Ovary (tissue), 9 donors: ENCODE data around the gene CACNA1C. TPM values are rescaled to one million over a fixed set of nuclear protein-coding genes. Genes with fewer than 3 reads are reported as not detected.

Experiments
- DNase-seq, 5 donors: peaks; one replicate each; pipeline ENCODE4 v3.0.0-alpha.2; 2019 to 2020
- H3K27ac ChIP-seq, 2 donors: fragments of 200-600 bp; one replicate each; pipeline versions ENCODE4 v1.5.1 to v1.8.0; 2019 to 2022
- H3K27me3 ChIP-seq: fragments of 200-600 bp; one replicate; pipeline ENCODE4 v1.8.0; 2022
- H3K36me3 ChIP-seq: fragments of 200-600 bp; sonication (generic); one replicate; pipeline ENCODE4 v1.5.1; 2019
- H3K4me1 ChIP-seq: one replicate; pipeline ENCODE4 v1.8.1; 2013; ENCODE audit warnings: mild to moderate bottlenecking, moderate library complexity; ENCODE audit not compliant: insufficient read depth
- H3K4me3 ChIP-seq: fragments of 200-600 bp; sonication (generic); one replicate; pipeline ENCODE4 v1.5.1; 2017
- H3K9me3 ChIP-seq, 2 donors: fragments of 200-600 bp in 1 of 2; sonication (generic) in 1 of 2; one replicate each; pipeline versions ENCODE4 v1.5.1 to v1.8.1; 2013 to 2019; ENCODE audit warnings: mild to moderate bottlenecking in 1 of 2, moderate library complexity in 1 of 2
- EP300 ChIP-seq: sonication (generic); formaldehyde crosslinking; IDR thresholded peaks from one replicate; pipeline ENCODE4 v1.6.1; 2017; ENCODE audit warnings: antibody characterized with exemption
- POLR2A ChIP-seq: fragments of 450-650 bp; IDR thresholded peaks from one replicate; pipeline ENCODE4 v1.6.1; 2017; ENCODE audit warnings: antibody characterized with exemption, mild to moderate bottlenecking, moderate library complexity
- WGBS, 3 donors: extraction: QIAGEN DNeasy Blood & Tissue Kit in 1 of 3; methylation state at CpG; one replicate each; pipeline versions ENCODE4 v1.1.5 to v1.1.7; 2013 to 2017; 5-methylcytosine and 5-hydroxymethylcytosine counted together
- intact Hi-C, 4 donors: fragments of 100-400 bp; cut with DNase I; formaldehyde crosslinking; loops; one replicate each; pipeline versions ENCODE4 v1.11.0 to v1.15.1; 2022 to 2023
- polyA plus RNA-seq, 2 donors: library from polyadenylated mRNA; stranded (reverse); fragments of 200-250 nt in 1 of 2; fragments of 350-450 nt in 1 of 2; fragmentation: Illumina TruSeq in 1 of 2; extraction: RNeasy Lipid Tissue Mini Kit (QIAGEN cat#74804) in 1 of 2; gene quantifications; one replicate each; pipeline ENCODE4 v1.2.3, GENCODE V29; 2013 to 2014
- total RNA-seq, 7 donors: library from RNA; depleted of rRNA in 2 of 7; stranded (reverse); fragments of >200 nt in 2 of 7; fragmentation: NEBNext Ultra II Directional in 3 of 7; extraction: Animal tissue kit (Norgen Biotek cat#: 25700) in 3 of 7; gene quantifications; one replicate each; pipeline versions ENCODE4 v1.1.0 to v1.2.4, GENCODE V29; 2016 to 2023
- TF ChIP-seq, protein P1 (sequence below), 3 donors: fragments of 450-650 bp in 2 of 3; fragments of 200-600 bp in 1 of 3; IDR thresholded peaks; one replicate each; pipeline versions ENCODE4 v1.5.1 to v1.8.0; 2016 to 2022; ENCODE audit warnings: antibody characterized with exemption in 3 of 3, mild to moderate bottlenecking in 1 of 3
- donor health status: DM: no; HTN: no; CAD: no; lungs with moderate emphysema.
- donor health status: DM: no; HTN: no; CAD: no.
- donor health status: Bipolar disorder and iron deficiency.
- donor health status: DM: yes; HTN: yes; CAD: no.
- donor health status: DM: no; HTN: no; CAD: no.
- donor health status: DM: yes; HTN: yes; CAD: no.

CACNA1C gene
- total and polyA plus RNA-seq, 9 donors, result 2.2 to 8.3 (median 3.7) TPM

GRCh38 chr12:2689879-2690278 lies 637.1 kb downstream of the CACNA1C start:
- Histone ChIP-seq H3K27me3 (no peaks in the 10 kb centered on the region), H3K4me1 (peaks cover 6% of the 10 kb centered on the region), H3K9me3 (no peaks in the 10 kb centered on the region), H3K36me3 (no peaks in the 10 kb centered on the region), H3K27ac (no peak overlapping the region), H3K4me3 (no peak overlapping the region)
- WGBS, 3 donors, result 79 to 83% (median 81%) methylated on average over 8 of the region's 8 CpGs
- no peak for TF ChIP-seq EP300
- TF ChIP-seq POLR2A, result no peak
- TF ChIP-seq, protein P1, sequence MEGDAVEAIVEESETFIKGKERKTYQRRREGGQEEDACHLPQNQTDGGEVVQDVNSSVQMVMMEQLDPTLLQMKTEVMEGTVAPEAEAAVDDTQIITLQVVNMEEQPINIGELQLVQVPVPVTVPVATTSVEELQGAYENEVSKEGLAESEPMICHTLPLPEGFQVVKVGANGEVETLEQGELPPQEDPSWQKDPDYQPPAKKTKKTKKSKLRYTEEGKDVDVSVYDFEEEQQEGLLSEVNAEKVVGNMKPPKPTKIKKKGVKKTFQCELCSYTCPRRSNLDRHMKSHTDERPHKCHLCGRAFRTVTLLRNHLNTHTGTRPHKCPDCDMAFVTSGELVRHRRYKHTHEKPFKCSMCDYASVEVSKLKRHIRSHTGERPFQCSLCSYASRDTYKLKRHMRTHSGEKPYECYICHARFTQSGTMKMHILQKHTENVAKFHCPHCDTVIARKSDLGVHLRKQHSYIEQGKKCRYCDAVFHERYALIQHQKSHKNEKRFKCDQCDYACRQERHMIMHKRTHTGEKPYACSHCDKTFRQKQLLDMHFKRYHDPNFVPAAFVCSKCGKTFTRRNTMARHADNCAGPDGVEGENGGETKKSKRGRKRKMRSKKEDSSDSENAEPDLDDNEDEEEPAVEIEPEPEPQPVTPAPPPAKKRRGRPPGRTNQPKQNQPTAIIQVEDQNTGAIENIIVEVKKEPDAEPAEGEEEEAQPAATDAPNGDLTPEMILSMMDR (IDR thresholded peaks at IDR 0.05), result no peak
- DNase-seq, result no peak
- intact Hi-C loops, result no loop called here

DNA sequence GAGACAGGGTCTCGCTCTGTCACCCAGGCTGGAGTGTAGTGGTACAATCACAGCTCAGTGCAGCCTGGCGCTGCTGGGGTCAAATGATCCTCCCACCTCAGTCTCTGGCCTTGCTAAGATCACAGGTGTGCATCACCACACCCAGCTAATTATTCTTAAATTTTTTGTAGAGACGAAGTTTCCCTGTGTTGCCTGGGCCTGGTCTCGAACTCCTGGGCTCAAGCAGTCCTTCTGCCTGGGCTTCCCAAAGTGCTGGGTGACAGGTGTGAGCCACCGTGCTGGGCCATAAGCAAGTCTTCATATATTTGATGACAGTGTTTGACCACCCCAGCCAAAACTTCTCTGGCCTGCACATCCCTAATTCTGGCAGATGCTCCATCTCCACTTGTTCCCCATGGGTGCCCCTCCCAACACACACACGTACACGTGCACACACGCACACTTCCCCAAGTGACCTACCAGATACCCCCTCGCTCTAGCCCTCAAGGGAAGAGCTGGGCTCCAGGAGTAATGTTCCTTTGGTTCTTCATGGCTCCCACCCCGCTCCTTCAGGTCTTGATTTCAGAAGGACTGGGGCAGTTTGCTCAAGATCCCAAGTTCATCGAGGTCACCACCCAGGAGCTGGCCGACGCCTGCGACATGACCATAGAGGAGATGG lies 637.7 kb downstream of the CACNA1C start:
- H3K4me1 ChIP-seq, result peaks cover 6% of the 10 kb centered on the region
- 63 to 68% (median 68%) methylated on average over 14 of the region's 14 CpGs for WGBS, 3 donors
- no peak for TF ChIP-seq EP300
- no peak for TF ChIP-seq POLR2A
- TF ChIP-seq, protein P1 (IDR thresholded peaks at IDR 0.05), result no peak
- no peaks in the 10 kb centered on the region for H3K27me3 ChIP-seq
- H3K9me3 ChIP-seq, result no peaks in the 10 kb centered on the region
- intact Hi-C loops, result no loop called here
- no peak for DNase-seq
- H3K27ac ChIP-seq, result no peak overlapping the region
- peak overlapping the region; percentile 18 for H3K4me3 ChIP-seq
- no peaks in the 10 kb centered on the region for H3K36me3 ChIP-seq

GRCh38 chr12:2691006-2691344 lies 638.2 kb downstream of the CACNA1C start:
- no peaks in the 10 kb centered on the region for H3K9me3 ChIP-seq
- H3K27me3 ChIP-seq, result no peaks in the 10 kb centered on the region
- TF ChIP-seq EP300 (no peak), POLR2A (no peak)
- TF ChIP-seq, protein P1 (IDR thresholded peaks at IDR 0.05), result no peak
- intact Hi-C loops, result no loop called here
- 6 to 22% (median 19%) methylated on average over 27 to 28 of the region's 28 CpGs for WGBS, 3 donors
- no peaks in the 10 kb centered on the region for H3K36me3 ChIP-seq
- peaks cover 6% of the 10 kb centered on the region for H3K4me1 ChIP-seq
- H3K27ac ChIP-seq, result no peak overlapping the region
- H3K4me3 ChIP-seq, result peak overlapping the region; percentile 18
- peak in 1 of 5 donors; percentile 30 for DNase-seq

- no peaks in the 10 kb centered on the region for H3K36me3 ChIP-seq
- TF ChIP-seq POLR2A (no peak), EP300 (no peak)
- TF ChIP-seq, protein P1 (IDR thresholded peaks at IDR 0.05), result no peak
- peak in 1 of 5 donors; percentile 27 for DNase-seq
- intact Hi-C loops, result no loop called here
- no peaks in the 10 kb centered on the region for H3K9me3 ChIP-seq
- no peak overlapping the region for H3K27ac ChIP-seq
- peak overlapping the region; percentile 18 for H3K4me3 ChIP-seq
- peaks cover 6% of the 10 kb centered on the region for H3K4me1 ChIP-seq
- H3K27me3 ChIP-seq, result no peaks in the 10 kb centered on the region
- 5 to 18% (median 18%) methylated on average over 49 to 62 of the region's 62 CpGs for WGBS, 3 donors
These were observed 638.7 kb downstream of the CACNA1C start for GRCh38 chr12:2691345-2692071.
